Left ventricle myocardium inferior (tissue), 1 donor: Measurements from ENCODE around the gene E2F4. TPM values are rescaled to one million over a fixed set of nuclear protein-coding genes. Genes with fewer than 3 reads are reported as not detected.

ENCODE experiments used
- DNase-seq: peaks from one replicate; pipeline ENCODE4 v3.0.0-alpha.2; 2020
- H3K27ac ChIP-seq: fragments of 200-600 bp; replicated peaks from 2 replicates; pipeline ENCODE4 v1.8.0; 2021
- H3K27me3 ChIP-seq: fragments of 200-600 bp; 2 replicates; pipeline ENCODE4 v1.8.0; 2021; ENCODE audit warnings: low read depth
- H3K36me3 ChIP-seq: fragments of 200-600 bp; 2 replicates; pipeline ENCODE4 v1.8.0; 2021
- H3K4me1 ChIP-seq: fragments of 200-600 bp; 2 replicates; pipeline ENCODE4 v1.8.0; 2021
- H3K4me3 ChIP-seq: fragments of 200-600 bp; 2 replicates; pipeline ENCODE4 v1.8.0; 2021; ENCODE audit warnings: mild to moderate bottlenecking, moderate library complexity
- H3K9me3 ChIP-seq: fragments of 200-600 bp; replicated peaks from 2 replicates; pipeline ENCODE4 v1.8.0; 2021
- intact Hi-C: fragments of 100-400 bp; cut with micrococcal nuclease; formaldehyde crosslinking; loops from one replicate; pipeline ENCODE4 v1.11.0; 2022
- total RNA-seq: library from RNA; stranded (reverse); fragmentation: NEBNext Ultra II Directional; extraction: Animal tissue kit (Norgen Biotek cat#: 25700); gene quantifications from one replicate; pipeline ENCODE4 v1.2.1, GENCODE V29; 2021
- TF ChIP-seq, protein P1 (sequence below): fragments of 200-600 bp; IDR thresholded peaks from 2 replicates; pipeline ENCODE4 v1.8.0; 2021; ENCODE audit warnings: antibody characterized with exemption, mild to moderate bottlenecking, borderline replicate concordance
- donor health status: DM: no; HTN: yes; CAD: no; lungs with severe emphysema.

The E2F4 gene
- total RNA-seq, 1 donor from 2014 or later: 35.9 TPM

DNA sequence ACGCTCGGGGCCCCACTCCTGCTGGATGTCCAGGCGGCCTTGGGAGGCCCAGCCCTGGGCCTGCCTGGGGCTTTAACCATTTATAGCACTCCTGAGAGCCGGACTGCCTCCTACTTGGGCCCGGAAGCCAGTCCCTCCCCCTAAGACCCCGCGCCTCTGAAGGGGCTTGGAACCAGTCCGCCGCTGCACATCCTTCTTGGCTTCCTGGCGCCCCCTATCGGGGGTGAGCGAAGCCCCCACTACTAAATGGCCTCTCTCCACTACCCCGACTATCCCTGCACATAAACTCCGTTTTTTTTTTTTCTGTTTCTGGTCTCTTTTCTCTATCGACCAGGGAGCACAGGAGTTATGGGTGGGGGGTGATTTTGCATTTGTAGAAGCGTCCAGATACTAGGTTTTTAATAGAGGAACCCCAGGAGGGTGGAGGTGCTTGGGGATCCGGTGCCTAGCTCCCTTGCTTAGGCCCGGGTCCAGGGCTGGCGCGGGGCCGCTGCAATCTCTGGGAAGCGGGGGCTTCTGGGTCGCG, 22.2 kb upstream of the E2F4 start:
- intact Hi-C loops: no loop called here
- DNase-seq: no peak
- Histone ChIP-seq H3K9me3 (no peaks in the 10 kb centered on the region), H3K4me3 (peak overlapping the region; percentile 70), H3K36me3 (peaks cover under 1% of the 10 kb centered on the region), H3K27me3 (peaks cover 18% of the 10 kb centered on the region), H3K4me1 (peaks cover 60% of the 10 kb centered on the region), H3K27ac (peak overlapping the region; percentile 96)
- TF ChIP-seq, protein P1, sequence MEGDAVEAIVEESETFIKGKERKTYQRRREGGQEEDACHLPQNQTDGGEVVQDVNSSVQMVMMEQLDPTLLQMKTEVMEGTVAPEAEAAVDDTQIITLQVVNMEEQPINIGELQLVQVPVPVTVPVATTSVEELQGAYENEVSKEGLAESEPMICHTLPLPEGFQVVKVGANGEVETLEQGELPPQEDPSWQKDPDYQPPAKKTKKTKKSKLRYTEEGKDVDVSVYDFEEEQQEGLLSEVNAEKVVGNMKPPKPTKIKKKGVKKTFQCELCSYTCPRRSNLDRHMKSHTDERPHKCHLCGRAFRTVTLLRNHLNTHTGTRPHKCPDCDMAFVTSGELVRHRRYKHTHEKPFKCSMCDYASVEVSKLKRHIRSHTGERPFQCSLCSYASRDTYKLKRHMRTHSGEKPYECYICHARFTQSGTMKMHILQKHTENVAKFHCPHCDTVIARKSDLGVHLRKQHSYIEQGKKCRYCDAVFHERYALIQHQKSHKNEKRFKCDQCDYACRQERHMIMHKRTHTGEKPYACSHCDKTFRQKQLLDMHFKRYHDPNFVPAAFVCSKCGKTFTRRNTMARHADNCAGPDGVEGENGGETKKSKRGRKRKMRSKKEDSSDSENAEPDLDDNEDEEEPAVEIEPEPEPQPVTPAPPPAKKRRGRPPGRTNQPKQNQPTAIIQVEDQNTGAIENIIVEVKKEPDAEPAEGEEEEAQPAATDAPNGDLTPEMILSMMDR: peak; percentile 65

DNA sequence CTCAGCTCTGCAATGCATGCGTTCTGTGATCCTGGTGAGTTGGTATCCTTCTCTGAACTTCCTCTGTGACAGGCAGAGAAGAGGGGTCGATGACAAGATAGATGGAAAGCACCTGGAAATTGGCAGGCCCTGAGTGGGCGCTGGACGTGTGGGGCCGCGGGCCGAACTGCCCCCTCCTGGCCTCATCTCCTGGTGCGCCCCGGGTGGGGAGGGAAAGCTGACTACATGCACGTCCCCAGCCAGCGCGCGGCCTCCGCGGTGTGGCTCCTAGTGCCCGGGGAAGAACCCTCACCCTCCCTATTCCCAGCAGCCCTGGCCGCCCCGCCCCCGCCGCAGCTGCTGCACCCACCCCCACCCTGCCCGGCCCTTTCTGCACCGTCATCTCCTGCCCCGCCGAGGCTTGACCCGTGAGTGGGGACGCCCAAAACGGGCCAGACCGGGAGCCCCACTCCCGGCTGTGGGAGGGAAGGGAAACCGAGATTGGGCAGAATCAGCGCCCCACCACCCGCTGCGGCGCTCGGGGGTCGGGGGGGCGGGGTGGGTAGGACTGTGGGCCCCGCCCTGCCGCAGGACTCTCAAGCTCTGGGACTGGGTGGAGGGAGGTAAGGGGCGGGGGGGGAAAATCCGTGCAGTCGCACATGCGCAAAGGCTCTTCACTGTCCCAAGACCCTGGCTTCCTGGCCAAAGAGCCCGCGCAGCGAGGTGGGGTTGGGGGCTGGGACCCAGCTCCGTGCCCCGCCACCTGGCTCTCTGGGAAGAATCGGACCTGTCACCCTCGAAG, 21.6 kb upstream of the E2F4 start, which contains the start of gene NOL3:
Gene NOL3, plus strand, starts transcription at position 371 of the 781 bp plus-strand sequence.
- H3K27me3 ChIP-seq: peaks cover 11% of the 10 kb centered on the region
- H3K27ac ChIP-seq: peak within 1 kb of the TSS; percentile 96
- H3K4me1 ChIP-seq: peaks cover 60% of the 10 kb centered on the region
- H3K4me3 ChIP-seq: peak within 1 kb of the TSS; percentile 70
- H3K9me3 ChIP-seq: no peaks in the 10 kb centered on the region
- DNase-seq: peak; percentile 90
- H3K36me3 ChIP-seq: peaks cover 7% of the 10 kb centered on the region
- TF ChIP-seq, protein P1: no peak
- intact Hi-C loops: no loop called here

DNA sequence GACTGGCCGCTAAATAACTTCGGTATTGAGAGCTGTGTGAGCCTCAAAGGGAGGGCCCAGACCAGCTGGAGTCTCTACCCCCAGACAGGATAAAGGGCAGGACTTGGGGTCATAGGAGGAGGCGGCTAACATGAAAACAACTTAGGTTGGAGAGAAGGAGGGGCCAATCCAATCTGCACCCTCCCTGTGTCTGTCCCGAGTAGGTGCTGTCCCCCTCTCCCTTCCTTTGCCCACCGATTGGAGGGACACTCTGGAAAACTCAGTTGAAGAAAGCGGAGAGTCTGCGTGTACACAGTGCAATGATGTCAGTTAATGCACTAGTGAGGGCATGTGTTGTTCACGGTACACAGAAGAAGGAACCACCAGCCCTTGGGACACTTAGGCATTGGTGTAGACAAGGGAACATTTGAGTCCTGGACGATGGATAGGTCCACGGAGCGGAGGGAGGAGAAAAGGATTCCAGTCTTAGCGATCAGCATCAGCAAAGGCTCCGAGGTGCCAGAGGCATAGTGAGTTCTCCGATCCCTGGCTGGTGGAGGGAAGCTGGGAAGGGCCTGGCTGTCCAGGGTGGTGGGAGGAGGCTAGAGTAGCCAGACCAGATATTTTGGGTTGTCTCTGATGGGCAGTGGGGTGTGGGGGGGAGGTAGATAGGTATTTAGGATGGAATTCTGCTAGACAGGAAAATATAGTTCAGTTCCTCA, 20.9 kb upstream of the E2F4 start:
- intact Hi-C loops: no loop called here
- TF ChIP-seq, protein P1: no peak
- Histone ChIP-seq H3K36me3 (peaks cover 11% of the 10 kb centered on the region), H3K27me3 (peaks cover 4% of the 10 kb centered on the region), H3K4me3 (peak overlapping the region; percentile 70), H3K4me1 (peaks cover 59% of the 10 kb centered on the region), H3K9me3 (no peaks in the 10 kb centered on the region), H3K27ac (peak overlapping the region; percentile 96)
- DNase-seq: no peak

DNA sequence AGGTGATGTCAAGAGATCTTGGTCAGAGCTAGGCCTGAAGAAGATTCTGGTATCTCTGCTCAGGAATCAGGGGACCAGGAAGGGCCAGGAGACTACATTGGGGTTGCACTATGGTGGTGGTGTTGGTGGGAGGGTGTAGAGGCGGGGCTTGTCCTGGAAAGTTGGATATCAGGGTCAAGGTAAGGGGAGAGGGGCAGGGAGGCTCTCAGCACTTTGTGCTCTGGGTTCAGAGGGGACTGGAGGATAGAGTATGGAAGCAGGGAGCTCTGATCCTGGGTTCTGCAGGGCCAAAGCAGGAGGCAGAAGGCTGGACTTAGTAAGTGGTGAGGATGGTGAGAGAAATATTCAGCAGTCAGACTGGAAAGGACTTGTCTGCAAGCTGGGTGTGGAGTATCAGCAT, 18.6 kb upstream of the E2F4 start:
- H3K27ac ChIP-seq: peak overlapping the region; percentile 96
- intact Hi-C loops: no loop called here
- peaks cover 69% of the 10 kb centered on the region for H3K4me1 ChIP-seq
- no peaks in the 10 kb centered on the region for H3K27me3 ChIP-seq
- DNase-seq: no peak
- TF ChIP-seq, protein P1: no peak
- H3K36me3 ChIP-seq: peaks cover 16% of the 10 kb centered on the region
- H3K9me3 ChIP-seq: no peaks in the 10 kb centered on the region
- H3K4me3 ChIP-seq: peak overlapping the region; percentile 68

DNA sequence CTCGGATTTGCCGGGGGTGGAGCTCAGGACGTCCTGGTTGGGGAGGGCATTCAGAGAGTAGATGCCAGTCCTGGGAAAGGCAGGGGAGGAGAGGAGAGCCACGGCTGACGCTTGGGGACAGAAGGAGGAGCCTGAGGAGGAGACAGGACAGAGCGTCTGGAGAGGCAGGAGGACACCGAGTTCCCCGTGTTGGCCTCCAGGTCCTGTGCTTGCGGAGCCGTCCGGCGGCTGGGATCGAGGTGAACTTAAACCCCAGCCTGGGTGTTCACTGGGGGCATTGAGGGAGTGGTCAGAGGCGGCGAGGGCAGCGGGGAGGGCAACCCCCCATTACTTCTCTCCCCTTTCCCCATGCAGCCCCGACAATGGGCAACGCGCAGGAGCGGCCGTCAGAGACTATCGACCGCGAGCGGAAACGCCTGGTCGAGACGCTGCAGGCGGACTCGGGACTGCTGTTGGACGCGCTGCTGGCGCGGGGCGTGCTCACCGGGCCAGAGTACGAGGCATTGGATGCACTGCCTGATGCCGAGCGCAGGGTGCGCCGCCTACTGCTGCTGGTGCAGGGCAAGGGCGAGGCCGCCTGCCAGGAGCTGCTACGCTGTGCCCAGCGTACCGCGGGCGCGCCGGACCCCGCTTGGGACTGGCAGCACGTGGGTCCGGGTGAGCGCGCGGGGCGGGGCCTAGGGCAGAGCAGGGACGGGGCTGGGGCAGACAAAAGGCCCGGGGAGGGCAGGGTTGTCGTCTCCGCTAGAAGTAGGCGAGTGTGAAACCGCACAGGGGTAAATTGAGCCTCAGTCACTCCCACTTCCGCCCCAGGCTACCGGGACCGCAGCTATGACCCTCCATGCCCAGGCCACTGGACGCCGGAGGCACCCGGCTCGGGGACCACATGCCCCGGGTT, 17.9 kb upstream of the E2F4 start:
- no peaks in the 10 kb centered on the region for H3K9me3 ChIP-seq
- intact Hi-C loops: no loop called here

More for the DNA sequence above, 17.9 kb upstream of the E2F4 start:
- Histone ChIP-seq H3K27me3 (no peaks in the 10 kb centered on the region), H3K36me3 (peaks cover 16% of the 10 kb centered on the region), H3K4me1 (peaks cover 71% of the 10 kb centered on the region), H3K27ac (peak overlapping the region; percentile 96), H3K4me3 (peak overlapping the region; percentile 68)
- TF ChIP-seq, protein P1: peak; percentile 38
- DNase-seq: peak; percentile 88
